UCSD-AML1 (cell line): ENCODE data around the gene ACVR2B.

ENCODE experiments used
- DNase-seq: peaks from one replicate; lab custom pipeline; 2025; ENCODE audit not compliant: unreplicated experiment; lab: John Stamatoyannopoulos, UW

ACVR2B gene

GRCh38 chr3:38457111-38458003 is 3.7 kb downstream of the ACVR2B start:
- DNase-seq = no peak

GRCh38 chr3:38458796-38459498 is 5.3 kb downstream of the ACVR2B start:
- DNase-seq = no peak

DNA sequence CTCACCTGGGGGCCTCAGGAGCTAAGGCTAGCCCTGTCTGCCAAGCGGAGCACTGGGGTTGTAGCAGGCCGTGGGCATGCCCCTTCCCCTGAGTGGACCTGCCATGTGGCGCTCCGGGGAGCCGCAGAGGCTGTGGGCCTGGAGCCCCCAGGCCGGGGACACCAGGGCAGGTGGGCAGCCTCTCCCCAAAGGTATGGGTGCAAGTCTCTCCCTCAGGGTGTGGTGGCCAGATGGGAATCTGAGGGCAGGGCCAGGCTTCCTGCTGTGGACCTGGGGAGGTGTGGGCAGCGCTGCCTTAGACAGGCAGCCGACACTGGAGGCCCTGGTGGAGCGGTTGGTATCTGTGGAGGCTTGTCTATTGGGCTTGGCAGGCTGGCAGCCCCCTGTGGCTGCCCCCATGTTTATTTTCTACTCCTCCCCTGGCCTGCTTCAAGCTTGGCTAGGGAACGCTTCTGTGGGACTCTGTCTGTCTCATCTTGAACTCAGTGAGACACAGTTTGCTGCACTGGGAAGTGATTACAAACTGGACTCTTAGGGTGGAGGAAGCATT is 5.9 kb downstream of the ACVR2B start:
- no peak for DNase-seq

DNA sequence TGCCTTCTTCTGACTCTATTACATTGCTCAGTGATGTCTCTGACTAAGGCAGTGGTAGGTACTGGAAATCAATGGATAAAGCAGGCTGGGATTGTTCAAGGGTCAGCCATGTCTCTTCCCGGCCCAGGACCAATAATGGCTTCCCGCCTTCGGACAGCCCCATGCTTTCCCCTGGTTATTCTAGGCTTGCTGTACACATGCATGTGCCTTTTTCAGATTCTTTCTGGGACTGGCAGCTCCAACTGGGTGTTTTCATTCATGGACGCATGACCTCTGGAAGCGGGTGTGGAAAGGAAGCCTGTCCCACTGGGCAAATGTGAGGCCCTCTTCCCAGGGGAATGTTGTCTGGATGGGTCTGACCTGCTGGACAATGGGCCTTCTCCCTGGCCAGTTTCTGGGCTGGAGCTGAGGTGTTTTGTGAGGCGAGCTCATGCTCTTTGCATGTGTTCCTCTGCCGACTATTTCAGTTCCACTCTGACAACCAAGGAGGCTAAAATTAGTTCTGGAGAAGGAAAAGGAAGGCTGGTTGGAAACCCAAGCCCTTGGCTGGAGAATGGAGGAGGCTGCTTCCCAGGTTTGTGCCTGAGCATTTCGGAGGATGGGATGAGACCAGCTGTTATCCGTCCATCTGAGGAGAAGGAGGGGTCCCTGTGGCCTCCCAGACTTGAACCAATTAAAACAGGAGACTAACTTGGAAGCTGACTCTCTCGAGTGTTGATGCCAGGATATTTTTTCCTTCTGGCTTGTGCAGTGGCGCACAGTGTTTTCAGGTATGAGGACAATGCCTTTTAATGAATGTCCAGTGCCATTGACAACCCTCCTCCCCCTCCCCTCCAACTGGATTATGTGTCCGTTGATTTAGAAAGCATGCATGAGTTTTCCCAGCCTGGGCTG is 6.9 kb downstream of the ACVR2B start:
- no peak for DNase-seq

- DNase-seq = no peak
These were observed 12.0 kb downstream of the ACVR2B start for GRCh38 chr3:38465588-38466154.

- no peak for DNase-seq
These were observed 15.1 kb downstream of the ACVR2B start for GRCh38 chr3:38468765-38469164.

- DNase-seq = no peak
These were observed 16.2 kb downstream of the ACVR2B start for GRCh38 chr3:38469852-38470251.

GRCh38 chr3:38471260-38471857 is 17.7 kb downstream of the ACVR2B start:
- DNase-seq = no peak

GRCh38 chr3:38472342-38472741 is 18.7 kb downstream of the ACVR2B start:
- no peak for DNase-seq

DNA sequence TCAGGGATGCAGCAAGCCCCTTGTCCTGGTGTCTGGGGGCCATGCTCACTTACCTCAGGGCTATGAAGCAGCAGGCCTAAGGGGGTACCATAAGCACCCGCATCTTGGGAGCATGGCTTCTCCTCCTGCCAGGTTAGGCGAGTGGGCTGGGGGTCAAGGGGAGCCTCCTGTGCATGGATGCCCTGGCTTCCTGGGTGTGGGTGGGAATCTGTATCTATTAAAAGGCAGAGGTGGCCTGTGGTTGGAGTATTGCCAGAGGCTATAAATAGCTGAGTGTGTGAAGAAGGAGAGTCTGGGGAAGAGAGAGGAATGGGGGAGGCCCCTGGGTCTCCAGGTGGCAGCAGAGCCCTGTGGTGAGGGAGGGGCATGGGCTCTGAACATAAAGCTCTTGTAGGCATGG is 19.5 kb downstream of the ACVR2B start:
- no peak for DNase-seq

DNA sequence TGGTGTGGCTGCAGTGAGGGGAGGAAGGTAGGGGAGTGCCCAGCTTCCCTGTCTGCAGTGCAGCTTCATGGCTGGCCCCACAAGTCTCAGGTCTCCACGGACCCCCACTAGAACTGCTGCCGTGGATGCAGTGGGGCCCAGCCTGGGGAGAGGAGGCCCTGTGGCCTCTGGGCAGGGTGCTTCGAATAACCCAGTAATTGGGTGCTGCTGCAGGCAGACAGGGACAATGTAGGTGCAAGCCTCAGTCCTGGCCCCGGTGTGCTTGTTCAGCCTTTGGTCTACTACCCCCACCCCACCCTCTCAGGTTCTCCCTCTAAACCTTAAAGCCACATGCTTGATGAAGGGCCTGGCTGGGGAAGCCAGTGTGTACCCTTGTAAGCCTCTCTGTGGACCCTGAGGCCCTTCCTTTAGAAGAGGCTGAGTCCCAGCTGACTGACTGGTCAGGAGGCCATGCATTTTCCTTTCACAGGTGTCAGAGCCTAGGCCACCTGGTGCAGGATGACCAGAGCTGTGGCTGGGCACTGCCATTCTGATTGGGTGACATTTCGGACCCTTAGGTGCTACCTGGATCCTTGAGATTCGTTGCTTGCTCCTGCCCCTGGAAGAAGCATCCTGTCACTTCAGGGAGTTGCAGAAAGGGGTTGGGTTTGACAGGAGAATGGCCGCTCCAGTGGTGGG is 21.4 kb downstream of the ACVR2B start:
- no peak for DNase-seq

GRCh38 chr3:38475716-38476115 is 22.0 kb downstream of the ACVR2B start:
- DNase-seq = no peak

GRCh38 chr3:38476157-38476756 is 22.6 kb downstream of the ACVR2B start:
- DNase-seq = no peak

GRCh38 chr3:38477057-38477820 is 23.5 kb downstream of the ACVR2B start:
- DNase-seq = no peak

DNA sequence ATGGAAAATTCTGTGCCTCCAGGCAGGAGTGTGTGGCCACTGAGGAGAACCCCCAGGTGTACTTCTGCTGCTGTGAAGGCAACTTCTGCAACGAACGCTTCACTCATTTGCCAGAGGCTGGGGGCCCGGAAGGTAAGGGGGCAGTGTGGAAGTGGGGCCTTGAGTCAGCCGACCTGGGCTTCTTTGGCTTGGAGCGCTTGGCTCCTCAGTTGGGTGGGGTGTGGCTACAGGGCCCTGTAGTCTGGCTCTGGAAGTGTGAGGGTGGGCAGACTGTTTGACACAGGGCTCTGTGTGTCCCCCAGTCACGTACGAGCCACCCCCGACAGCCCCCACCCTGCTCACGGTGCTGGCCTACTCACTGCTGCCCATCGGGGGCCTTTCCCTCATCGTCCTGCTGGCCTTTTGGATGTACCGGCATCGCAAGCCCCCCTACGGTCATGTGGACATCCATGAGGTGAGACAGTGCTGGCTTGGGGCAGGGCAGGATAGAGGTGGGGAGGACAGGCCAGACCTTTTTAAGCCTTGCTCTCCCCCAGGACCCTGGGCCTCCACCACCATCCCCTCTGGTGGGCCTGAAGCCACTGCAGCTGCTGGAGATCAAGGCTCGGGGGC is 24.3 kb downstream of the ACVR2B start:
- no peak for DNase-seq

- no peak for DNase-seq
These were observed 25.2 kb downstream of the ACVR2B start for GRCh38 chr3:38478901-38479300.

GRCh38 chr3:38479431-38480092 is 25.9 kb downstream of the ACVR2B start:
- DNase-seq = peak; percentile 43

DNA sequence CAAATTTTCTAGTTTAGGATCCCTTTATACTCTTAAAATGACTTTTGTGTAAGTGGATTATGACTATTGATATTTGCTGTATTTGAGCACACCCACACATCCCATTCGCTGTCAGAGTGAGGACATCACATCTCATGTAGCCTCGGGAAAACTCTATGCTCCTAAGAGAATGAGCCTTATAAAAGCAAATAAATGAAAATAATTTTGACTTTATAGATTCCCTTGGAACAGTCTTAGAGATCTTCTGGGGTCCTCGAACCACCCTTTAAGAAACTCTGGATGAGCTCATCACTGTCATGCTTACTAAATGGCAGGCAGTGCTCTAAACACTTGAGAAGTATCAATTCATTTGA is 26.4 kb downstream of the ACVR2B start:
- no peak for DNase-seq
